ENCODE measurements around the gene GSK3A.
A peak's percentile ranks its signal among the peaks of the same experiment; 100 is the strongest.

The GSK3A gene

DNA sequence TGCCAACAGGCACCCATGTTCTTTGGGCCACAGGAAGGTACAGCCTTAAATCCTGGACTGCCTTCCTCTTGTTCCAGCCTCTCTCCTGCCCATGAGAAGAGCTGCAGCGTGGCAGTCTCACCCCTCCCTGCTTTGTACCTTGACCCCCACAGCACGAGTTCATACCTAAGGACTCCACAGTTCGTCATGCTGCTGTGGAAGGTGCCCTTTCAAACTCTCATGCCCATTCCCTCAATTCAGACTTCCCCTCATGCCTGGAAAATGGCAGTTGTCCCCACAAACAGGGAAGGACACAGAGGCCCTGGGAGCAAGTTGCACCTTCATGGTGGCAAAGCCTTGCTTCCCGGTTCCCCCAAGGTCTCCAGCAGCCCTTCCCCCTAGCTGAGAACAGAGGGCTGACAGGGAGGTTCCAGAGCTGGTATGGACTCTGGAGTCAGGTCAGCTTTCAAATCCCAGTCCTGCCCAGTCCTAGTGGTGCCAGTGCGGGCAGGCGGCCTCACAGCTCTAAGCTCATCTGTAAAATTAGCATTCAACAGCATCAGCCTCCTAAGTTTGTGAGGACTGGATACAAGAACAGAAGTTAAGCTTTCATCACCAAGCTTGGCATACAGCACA is 8.6 kb downstream of the GSK3A start:
- Histone ChIP-seq H3K4me3 (ENCODE audit: low read length) (no peak overlapping the region), H3K27ac (ENCODE audit: low read depth, low read length) (no peak overlapping the region), H3K9ac (ENCODE audit: low read length) (no peak overlapping the region), H3K36me3 (ENCODE audit: control insufficient read depth, insufficient read depth, low read length) (peaks cover 55% of the 10 kb centered on the region), H3K27me3 (ENCODE audit: control insufficient read depth, insufficient read depth, low read length) (no peaks in the 10 kb centered on the region), H3K4me1 (ENCODE audit: control insufficient read depth, insufficient read depth, low read length) (no peaks in the 10 kb centered on the region)

DNA sequence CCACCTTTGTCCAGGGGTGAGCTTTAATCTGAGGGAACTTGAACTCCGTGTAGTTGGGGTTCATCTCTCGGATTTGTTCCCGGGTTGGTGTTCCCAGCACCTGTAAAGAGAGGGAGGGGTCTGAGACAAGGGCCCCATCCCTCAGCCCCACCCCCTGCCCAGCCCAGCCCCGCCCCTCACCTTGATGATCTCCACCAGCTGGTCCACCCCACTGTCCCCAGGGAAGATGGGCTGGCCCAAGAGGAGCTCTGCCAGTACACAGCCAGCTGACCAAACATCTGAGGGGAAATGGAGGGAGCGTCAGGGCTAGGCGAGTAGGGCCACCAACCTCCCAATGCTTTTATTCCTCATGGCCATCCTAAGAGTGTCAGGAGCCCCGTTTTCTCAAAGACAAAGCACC is 9.3 kb downstream of the GSK3A start:
- Histone ChIP-seq H3K9ac (ENCODE audit: low read length) (no peak overlapping the region), H3K36me3 (ENCODE audit: control insufficient read depth, insufficient read depth, low read length) (peaks cover 57% of the 10 kb centered on the region), H3K27me3 (ENCODE audit: control insufficient read depth, insufficient read depth, low read length) (no peaks in the 10 kb centered on the region), H3K27ac (ENCODE audit: low read depth, low read length) (no peak overlapping the region), H3K4me3 (ENCODE audit: low read length) (no peak overlapping the region), H3K4me1 (ENCODE audit: control insufficient read depth, insufficient read depth, low read length) (no peaks in the 10 kb centered on the region)

DNA sequence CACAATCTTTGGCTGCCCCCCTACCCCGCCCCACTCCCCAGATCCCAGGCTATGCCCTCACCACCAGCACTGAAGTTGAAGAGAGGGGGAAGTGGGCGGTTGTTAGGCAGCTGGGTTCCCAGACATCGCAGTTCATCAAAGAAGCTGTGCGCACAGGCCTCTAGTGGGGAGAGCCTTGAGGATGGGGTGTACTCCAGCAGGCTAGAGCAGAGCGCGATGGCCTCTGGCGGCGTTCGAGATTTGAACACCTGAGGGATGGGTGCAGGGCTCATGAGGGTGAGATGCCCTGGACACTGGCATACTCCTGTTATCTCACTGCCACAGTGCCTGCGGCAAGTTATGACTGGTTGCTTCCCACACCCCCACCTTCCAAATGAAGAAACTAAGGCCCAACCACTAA is 10.0 kb downstream of the GSK3A start:
- Histone ChIP-seq H3K27ac (ENCODE audit: low read depth, low read length) (no peak overlapping the region), H3K4me1 (ENCODE audit: control insufficient read depth, insufficient read depth, low read length) (no peaks in the 10 kb centered on the region), H3K4me3 (ENCODE audit: low read length) (no peak overlapping the region), H3K9ac (ENCODE audit: low read length) (no peak overlapping the region), H3K27me3 (ENCODE audit: control insufficient read depth, insufficient read depth, low read length) (no peaks in the 10 kb centered on the region), H3K36me3 (ENCODE audit: control insufficient read depth, insufficient read depth, low read length) (peaks cover 57% of the 10 kb centered on the region)

DNA sequence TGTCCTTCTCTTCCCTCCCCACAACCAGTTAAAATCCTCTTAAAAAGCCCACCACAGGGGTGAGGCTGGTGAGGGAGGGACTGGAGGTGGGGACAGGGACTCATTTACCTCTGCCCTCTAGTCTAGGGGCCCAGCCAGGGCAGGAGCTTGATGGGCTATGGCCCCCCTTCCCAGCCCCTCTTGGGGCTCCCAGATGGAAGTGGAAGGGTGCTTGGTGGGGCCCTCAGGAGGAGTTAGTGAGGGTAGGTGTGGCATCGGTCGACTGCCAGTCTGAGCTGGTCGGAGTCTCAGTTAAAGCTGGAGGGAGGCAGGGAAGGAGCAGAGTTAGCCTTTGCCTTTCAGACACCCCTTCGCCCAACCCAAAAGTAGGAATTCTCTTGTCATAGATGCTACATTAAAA is 11.8 kb downstream of the GSK3A start:
- Histone ChIP-seq H3K27me3 (ENCODE audit: control insufficient read depth, insufficient read depth, low read length) (no peaks in the 10 kb centered on the region), H3K36me3 (ENCODE audit: control insufficient read depth, insufficient read depth, low read length) (peaks cover 58% of the 10 kb centered on the region)

DNA sequence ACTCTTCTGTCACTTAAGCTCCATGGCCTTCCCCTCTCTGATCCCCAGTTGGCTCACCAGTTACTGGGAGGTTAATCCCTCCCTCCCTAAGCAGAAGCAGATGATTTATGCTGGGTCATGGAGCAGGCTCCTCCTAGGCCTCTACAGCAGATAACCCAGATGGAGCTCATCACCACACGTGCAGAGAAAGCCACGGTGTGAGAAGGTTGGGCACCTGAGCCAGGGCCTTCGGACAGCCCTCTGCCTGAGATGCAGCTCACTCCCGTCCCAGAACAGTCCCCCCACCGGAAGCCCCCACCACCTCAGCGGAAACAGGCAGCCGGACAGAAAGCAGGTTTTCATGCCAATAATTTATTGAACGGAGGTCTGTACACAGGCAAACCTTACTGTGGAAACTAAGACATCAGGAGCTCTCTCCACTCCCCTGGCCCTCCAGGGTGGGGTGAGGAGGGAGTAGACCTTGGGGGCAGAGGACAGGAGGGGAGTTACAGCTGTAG is 12.5 kb downstream of the GSK3A start:
- Histone ChIP-seq H3K27me3 (ENCODE audit: control insufficient read depth, insufficient read depth, low read length) (no peaks in the 10 kb centered on the region), H3K4me1 (ENCODE audit: control insufficient read depth, insufficient read depth, low read length) (no peaks in the 10 kb centered on the region), H3K27ac (ENCODE audit: low read depth, low read length) (no peak overlapping the region), H3K4me3 (ENCODE audit: low read length) (no peak overlapping the region), H3K36me3 (ENCODE audit: control insufficient read depth, insufficient read depth, low read length) (peaks cover 56% of the 10 kb centered on the region), H3K9ac (ENCODE audit: low read length) (no peak overlapping the region)

More for the DNA sequence above, 11.8 kb downstream of the GSK3A start:
- H3K9ac ChIP-seq (ENCODE audit: low read length) = no peak overlapping the region
- no peak overlapping the region for H3K27ac ChIP-seq (ENCODE audit: low read depth, low read length)
- H3K4me1 ChIP-seq (ENCODE audit: control insufficient read depth, insufficient read depth, low read length) = no peaks in the 10 kb centered on the region
- no peak overlapping the region for H3K4me3 ChIP-seq (ENCODE audit: low read length)

DNA sequence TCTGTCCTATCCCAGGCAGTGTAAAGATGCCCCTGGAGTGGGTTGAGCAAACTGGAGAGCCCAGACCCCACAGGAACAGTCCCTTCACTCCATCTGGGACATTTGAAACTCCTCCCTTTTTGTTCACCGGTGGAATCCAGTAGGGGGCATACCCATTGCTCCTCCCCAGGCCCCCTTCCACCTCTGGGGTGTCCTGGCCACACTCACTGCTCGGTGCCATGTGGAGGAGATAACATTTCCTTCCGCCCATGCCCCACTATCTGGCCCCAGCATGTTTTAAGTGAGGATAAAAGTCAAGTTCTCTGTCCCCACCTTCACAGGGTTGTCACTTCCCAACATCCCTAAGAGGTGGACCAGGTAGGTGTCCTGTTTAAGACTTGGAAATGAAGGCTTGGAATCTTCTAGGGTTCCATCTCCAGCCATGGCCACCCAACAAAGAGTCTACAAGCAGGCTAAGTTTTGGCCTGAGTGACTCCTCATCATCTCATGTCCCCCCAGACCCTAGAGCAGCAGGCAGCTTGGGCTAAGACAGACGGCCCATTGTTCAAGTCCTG is 13.0 kb downstream of the GSK3A start:
- H3K4me3 ChIP-seq (ENCODE audit: low read length) = no peak overlapping the region
- no peak overlapping the region for H3K27ac ChIP-seq (ENCODE audit: low read depth, low read length)
- no peaks in the 10 kb centered on the region for H3K4me1 ChIP-seq (ENCODE audit: control insufficient read depth, insufficient read depth, low read length)
- no peaks in the 10 kb centered on the region for H3K27me3 ChIP-seq (ENCODE audit: control insufficient read depth, insufficient read depth, low read length)
- H3K9ac ChIP-seq (ENCODE audit: low read length) = no peak overlapping the region
- peaks cover 55% of the 10 kb centered on the region for H3K36me3 ChIP-seq (ENCODE audit: control insufficient read depth, insufficient read depth, low read length)

DNA sequence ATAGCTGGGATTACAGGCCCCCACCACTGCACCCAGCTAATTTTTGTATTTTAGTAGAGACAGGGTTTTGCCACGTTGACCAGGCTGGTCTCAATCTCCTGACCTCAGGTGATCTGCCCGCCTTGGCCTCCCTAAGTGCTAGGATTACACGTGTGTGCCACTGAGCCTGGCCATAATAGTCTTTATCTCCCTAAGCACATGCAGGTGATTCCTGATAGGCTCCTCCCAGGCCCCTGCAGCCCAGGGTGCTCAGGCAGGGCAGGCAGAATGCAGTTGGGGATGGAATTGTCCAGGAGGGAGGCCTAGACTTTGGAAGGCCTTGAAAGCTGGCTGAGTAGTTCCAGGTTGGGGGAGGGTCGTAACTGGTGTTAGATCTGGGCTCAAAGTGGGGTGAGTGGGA is 13.8 kb downstream of the GSK3A start:
- H3K4me1 ChIP-seq (ENCODE audit: control insufficient read depth, insufficient read depth, low read length) = no peaks in the 10 kb centered on the region
- no peak overlapping the region for H3K9ac ChIP-seq (ENCODE audit: low read length)
- no peaks in the 10 kb centered on the region for H3K27me3 ChIP-seq (ENCODE audit: control insufficient read depth, insufficient read depth, low read length)
- H3K36me3 ChIP-seq (ENCODE audit: control insufficient read depth, insufficient read depth, low read length) = peaks cover 50% of the 10 kb centered on the region
- H3K4me3 ChIP-seq (ENCODE audit: low read length) = no peak overlapping the region
- no peak overlapping the region for H3K27ac ChIP-seq (ENCODE audit: low read depth, low read length)

DNA sequence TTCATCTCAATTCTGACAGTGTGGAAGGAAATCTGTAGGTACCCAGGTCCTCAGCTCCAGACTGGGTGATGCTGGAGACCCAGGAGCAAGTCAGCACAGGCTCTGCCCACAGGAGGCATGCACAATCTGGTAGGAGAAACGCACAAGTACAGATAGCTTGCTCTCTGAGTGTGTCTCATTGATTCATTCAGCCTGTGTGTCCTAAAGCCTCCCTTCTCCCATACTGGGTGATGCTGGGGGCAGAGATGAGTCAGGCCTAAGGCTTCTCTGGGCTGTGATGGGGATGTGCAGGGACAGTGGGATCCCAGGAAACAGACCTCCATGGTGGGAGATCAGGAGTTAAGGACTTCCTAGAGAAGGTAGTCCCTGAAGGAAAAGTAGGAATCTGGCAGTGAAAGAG is 15.5 kb downstream of the GSK3A start:
- H3K36me3 ChIP-seq (ENCODE audit: control insufficient read depth, insufficient read depth, low read length) = peaks cover 36% of the 10 kb centered on the region
- no peak overlapping the region for H3K27ac ChIP-seq (ENCODE audit: low read depth, low read length)
- H3K4me1 ChIP-seq (ENCODE audit: control insufficient read depth, insufficient read depth, low read length) = no peaks in the 10 kb centered on the region
- H3K4me3 ChIP-seq (ENCODE audit: low read length) = no peak overlapping the region
- H3K27me3 ChIP-seq (ENCODE audit: control insufficient read depth, insufficient read depth, low read length) = no peaks in the 10 kb centered on the region
- H3K9ac ChIP-seq (ENCODE audit: low read length) = no peak overlapping the region

DNA sequence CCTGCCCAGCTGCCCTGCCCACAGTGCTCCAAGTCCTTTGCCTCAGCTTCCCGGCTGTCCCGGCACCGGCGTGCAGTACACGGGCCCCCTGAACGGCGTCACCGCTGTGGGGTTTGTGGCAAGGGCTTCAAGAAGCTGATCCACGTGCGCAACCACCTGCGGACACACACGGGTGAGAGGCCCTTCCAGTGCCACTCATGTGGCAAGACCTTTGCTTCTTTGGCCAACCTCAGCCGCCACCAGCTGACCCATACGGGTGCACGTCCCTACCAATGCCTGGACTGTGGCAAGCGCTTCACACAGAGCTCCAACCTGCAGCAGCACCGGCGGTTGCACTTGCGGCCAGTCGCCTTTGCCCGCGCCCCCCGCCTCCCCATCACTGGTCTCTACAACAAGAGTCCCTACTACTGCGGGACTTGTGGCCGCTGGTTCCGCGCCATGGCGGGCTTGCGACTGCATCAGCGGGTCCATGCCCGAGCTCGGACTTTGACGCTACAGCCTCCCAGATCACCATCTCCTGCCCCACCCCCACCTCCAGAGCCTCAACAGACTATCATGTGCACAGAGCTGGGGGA is 16.6 kb downstream of the GSK3A start:
- H3K4me1 ChIP-seq (ENCODE audit: control insufficient read depth, insufficient read depth, low read length) = peaks cover 4% of the 10 kb centered on the region
- H3K27ac ChIP-seq (ENCODE audit: low read depth, low read length) = no peak overlapping the region
- H3K36me3 ChIP-seq (ENCODE audit: control insufficient read depth, insufficient read depth, low read length) = peaks cover 32% of the 10 kb centered on the region
- no peak overlapping the region for H3K4me3 ChIP-seq (ENCODE audit: low read length)
- H3K27me3 ChIP-seq (ENCODE audit: control insufficient read depth, insufficient read depth, low read length) = no peaks in the 10 kb centered on the region
- no peak overlapping the region for H3K9ac ChIP-seq (ENCODE audit: low read length)

DNA sequence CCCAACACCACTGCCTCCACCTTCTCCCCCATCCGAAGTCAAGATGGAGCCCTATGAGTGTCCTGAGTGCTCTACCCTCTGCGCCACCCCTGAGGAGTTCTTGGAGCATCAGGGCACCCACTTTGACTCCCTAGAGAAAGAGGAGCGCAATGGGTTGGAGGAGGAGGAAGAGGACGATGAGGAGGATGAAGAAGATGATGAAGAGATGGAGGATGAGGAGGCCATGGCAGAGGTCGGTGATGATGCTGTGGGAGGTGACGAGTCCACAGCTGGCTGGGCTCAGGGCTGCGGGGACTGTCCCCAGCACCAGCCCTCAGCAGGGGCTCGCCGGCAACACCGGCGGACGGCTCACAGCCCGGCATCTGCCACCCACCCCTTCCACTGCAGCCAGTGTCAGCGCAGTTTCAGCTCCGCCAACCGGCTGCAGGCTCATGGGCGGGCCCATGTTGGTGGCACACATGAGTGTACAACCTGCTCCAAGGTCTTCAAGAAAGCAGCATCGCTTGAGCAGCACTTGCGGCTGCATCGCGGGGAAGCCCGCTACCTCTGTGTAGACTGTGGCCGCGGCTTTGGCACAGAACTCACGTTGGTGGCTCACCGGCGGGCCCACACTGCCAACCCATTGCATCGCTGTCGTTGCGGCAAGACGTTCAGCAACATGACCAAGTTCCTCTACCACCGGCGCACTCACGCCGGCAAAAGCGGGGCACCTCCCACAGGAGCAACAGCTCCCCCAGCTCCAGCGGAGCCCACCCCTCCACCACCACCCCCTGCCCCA is 17.3 kb downstream of the GSK3A start:
- Histone ChIP-seq H3K27ac (ENCODE audit: low read depth, low read length) (no peak overlapping the region), H3K4me1 (ENCODE audit: control insufficient read depth, insufficient read depth, low read length) (peaks cover 7% of the 10 kb centered on the region), H3K9ac (ENCODE audit: low read length) (no peak overlapping the region), H3K36me3 (ENCODE audit: control insufficient read depth, insufficient read depth, low read length) (peaks cover 32% of the 10 kb centered on the region), H3K27me3 (ENCODE audit: control insufficient read depth, insufficient read depth, low read length) (no peaks in the 10 kb centered on the region), H3K4me3 (ENCODE audit: low read length) (no peak overlapping the region)

DNA sequence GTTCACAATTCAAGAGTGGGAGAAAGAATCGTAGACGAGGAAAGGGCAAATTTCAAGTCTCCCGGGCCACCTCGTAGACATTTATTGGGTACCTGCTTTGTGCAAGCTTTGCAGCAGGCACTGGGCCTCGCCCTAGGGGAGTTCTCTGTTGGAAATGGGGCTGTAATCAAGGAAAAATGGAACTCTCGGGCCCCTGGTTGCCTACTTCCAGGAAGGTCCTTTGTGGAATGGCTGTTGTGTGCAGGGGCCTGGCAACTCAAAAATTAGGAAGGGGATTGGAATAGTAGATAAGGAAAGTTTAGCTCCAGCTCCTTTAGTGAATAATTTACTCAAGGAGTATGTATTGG is 21.7 kb downstream of the GSK3A start:
- Histone ChIP-seq H3K9ac (ENCODE audit: low read length) (peak overlapping the region; percentile 38), H3K27ac (ENCODE audit: low read depth, low read length) (peak overlapping the region; percentile 61), H3K4me1 (ENCODE audit: control insufficient read depth, insufficient read depth, low read length) (peaks cover 18% of the 10 kb centered on the region), H3K36me3 (ENCODE audit: control insufficient read depth, insufficient read depth, low read length) (peaks cover 9% of the 10 kb centered on the region), H3K27me3 (ENCODE audit: control insufficient read depth, insufficient read depth, low read length) (no peaks in the 10 kb centered on the region), H3K4me3 (ENCODE audit: low read length) (peak overlapping the region; percentile 94)

DNA sequence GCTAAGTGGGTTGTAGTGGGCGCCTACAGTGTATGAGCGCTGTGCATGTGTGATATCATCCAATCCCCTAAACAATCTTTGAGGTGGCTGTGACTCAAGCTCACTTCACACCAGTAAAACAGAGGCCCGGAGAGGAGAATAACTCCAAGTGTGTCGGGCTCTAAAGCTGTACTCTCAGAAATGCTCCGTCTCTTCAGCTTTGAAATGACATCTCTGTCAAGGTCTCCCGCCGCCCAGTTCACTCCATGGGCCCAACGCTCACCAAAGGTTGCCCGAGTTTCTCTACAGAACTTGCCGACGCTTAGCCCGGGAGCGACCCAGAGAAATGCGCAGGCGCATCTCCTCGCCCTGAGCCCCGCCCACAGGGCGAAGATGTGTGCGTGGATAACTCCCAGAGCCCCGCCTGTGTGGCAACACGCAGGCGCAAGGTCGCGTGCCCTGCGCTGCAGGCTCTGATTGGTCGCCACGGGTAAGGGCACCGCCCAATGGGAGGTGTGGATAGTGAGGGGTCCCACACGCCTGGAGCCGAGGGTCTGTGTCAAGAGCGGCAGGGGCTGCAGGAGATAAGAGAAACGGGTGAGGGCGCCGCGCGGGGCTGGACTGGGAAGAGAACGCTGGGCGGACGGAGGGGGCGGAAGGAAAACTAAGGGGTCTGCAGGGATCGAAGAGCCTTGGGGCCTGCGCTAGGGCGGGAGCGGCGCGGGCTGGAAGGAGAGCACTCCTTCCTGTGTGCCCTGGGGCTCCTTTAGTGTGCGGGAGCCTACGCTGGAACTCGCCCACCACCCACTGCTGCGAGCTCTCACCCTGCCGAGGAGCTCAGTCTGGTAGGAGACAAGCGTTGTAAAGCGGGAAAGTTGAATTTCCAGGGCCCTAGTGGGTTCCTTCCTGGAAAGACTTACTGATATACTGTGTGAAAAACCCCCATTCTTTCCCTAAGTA is 22.3 kb downstream of the GSK3A start, which contains the start of gene ZNF526:
Gene ZNF526 (plus strand): TSS at position 501 of the 939 bp plus-strand sequence. CDS start 4,092 bp downstream, outside the sequence.
- Histone ChIP-seq H3K4me1 (ENCODE audit: control insufficient read depth, insufficient read depth, low read length) (peaks cover 18% of the 10 kb centered on the region), H3K4me3 (ENCODE audit: low read length) (peak within 1 kb of the TSS; percentile 94), H3K27me3 (ENCODE audit: control insufficient read depth, insufficient read depth, low read length) (no peaks in the 10 kb centered on the region), H3K9ac (ENCODE audit: low read length) (peak within 1 kb of the TSS; percentile 38), H3K27ac (ENCODE audit: low read depth, low read length) (peak within 1 kb of the TSS; percentile 61), H3K36me3 (ENCODE audit: control insufficient read depth, insufficient read depth, low read length) (peaks cover 8% of the 10 kb centered on the region)

Data from rectal smooth muscle tissue (tissue), 1 donor.